ENCODE data around the gene DDX21.
A peak's percentile ranks its signal among the peaks of the same experiment; 100 is the strongest.
"Not testable (repeated sequence)": the region's sequence is repeated elsewhere in the genome, so short reads cannot be mapped to it uniquely, and the experiment has no call there.

The DDX21 gene

DNA sequence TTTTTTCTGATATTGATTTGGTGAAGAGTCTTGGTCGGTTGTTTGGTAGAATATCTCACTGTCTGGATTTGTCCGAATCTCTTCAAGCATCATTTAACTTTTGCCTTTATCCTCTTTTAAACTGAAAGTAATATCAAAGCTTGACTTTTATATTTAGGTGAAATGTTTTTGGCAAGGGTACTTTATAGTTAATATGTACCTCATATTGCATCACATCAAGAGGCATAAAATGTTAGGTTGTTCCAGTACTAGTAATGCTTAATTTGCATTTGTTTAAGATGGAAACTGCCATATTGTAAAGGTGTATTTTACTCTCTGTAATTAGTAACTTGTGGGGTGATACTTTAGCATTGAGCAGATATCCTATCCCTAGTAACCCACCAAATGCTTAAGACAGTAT is 17.1 kb upstream of the DDX21 start:
- H3K4me3 ChIP-seq (ENCODE audit: low read depth, low read length): no peak overlapping the region
- DNase-seq (ENCODE audit: low read depth, low spot score): no peak
- in situ Hi-C loops (cut with HindIII; ENCODE audit: low sequenced_read_pairs): no loop called here
- TF ChIP-seq, protein P1, sequence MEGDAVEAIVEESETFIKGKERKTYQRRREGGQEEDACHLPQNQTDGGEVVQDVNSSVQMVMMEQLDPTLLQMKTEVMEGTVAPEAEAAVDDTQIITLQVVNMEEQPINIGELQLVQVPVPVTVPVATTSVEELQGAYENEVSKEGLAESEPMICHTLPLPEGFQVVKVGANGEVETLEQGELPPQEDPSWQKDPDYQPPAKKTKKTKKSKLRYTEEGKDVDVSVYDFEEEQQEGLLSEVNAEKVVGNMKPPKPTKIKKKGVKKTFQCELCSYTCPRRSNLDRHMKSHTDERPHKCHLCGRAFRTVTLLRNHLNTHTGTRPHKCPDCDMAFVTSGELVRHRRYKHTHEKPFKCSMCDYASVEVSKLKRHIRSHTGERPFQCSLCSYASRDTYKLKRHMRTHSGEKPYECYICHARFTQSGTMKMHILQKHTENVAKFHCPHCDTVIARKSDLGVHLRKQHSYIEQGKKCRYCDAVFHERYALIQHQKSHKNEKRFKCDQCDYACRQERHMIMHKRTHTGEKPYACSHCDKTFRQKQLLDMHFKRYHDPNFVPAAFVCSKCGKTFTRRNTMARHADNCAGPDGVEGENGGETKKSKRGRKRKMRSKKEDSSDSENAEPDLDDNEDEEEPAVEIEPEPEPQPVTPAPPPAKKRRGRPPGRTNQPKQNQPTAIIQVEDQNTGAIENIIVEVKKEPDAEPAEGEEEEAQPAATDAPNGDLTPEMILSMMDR (IDR thresholded peaks at IDR 0.05; ENCODE audit: low read depth, low read length): no peak

- DNase-seq (ENCODE audit: low read depth, low spot score); in situ Hi-C loops (cut with HindIII; ENCODE audit: low sequenced_read_pairs); H3K4me3 ChIP-seq (ENCODE audit: low read depth, low read length): not testable (repeated sequence)
Measured at GRCh38 chr10:68940917-68941316, 15.1 kb upstream of the DDX21 start.

DNA sequence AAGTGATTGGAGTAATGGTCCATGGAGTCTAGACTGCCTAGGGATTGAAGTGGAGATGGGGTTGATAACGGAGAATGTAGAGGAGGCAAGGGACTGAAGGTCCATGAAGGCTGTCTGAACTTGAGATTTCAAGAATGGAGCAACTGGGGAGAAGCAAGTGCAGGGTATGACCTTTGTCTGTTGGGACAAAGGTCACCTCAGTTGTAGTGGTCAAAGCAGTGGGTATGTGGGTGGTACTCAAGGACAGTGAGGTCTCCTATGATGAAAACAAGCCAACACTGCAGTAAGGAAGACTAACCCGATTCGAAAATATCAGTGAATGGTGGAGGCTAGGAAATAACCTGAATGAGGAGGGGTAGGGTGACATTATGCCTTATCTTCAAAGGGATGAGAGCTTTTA is 5.4 kb upstream of the DDX21 start:
- TF ChIP-seq, protein P1 (IDR thresholded peaks at IDR 0.05; ENCODE audit: low read depth, low read length): no peak
- DNase-seq (ENCODE audit: low read depth, low spot score): no peak
- H3K4me3 ChIP-seq (ENCODE audit: low read depth, low read length): no peak overlapping the region
- in situ Hi-C loops (cut with HindIII; ENCODE audit: low sequenced_read_pairs): no loop called here

DNA sequence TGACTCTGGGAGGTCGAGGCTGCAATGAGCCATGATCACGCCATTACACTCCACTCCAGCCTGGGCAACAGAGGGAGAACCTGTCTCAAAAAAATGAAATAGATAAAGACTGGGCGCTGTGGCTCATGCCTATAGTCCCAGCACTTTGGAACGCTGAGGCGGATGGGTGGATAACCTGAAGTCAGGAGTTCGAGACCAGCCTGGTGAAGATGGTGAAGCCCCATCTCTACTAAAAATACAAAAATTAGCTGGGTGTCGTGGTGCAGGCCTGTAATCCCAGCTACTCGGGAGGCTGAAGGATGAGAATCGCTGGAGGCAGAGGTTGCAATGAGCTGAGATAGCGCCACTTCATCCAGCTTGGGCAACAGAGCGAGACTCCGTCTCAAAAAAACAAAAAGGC is 1.1 kb upstream of the DDX21 start:
- in situ Hi-C loops (cut with HindIII; ENCODE audit: low sequenced_read_pairs): no loop called here
- TF ChIP-seq, protein P1 (IDR thresholded peaks at IDR 0.05; ENCODE audit: low read depth, low read length): no peak
- peak overlapping the region; percentile 97 for H3K4me3 ChIP-seq (ENCODE audit: low read depth, low read length)
- DNase-seq (ENCODE audit: low read depth, low spot score): no peak

DNA sequence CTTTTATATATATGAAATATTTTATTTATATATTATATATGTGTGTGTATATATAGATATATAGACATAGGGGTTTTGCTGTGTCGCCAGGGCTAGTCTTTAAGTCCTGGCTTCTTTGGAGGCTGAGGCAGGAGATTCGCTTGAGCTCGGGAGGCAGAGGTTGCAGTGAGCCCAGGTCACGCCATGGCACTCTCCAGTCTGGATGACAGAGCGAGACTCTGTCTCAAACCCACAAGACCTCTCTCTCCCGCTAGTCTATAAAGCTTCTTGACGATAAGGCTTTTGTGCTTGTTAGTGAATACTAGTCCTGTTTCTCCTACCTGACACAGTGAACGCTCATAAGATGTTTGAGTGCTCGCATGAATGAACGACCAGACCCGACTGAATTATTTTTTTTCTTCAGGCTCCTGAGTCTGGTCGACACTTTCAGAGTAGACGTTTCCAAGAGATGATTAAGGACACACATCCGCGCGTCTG is 577 bp upstream of the DDX21 start:
- no peak for DNase-seq (ENCODE audit: low read depth, low spot score)
- peak overlapping the region; percentile 97 for H3K4me3 ChIP-seq (ENCODE audit: low read depth, low read length)
- TF ChIP-seq, protein P1 (IDR thresholded peaks at IDR 0.05; ENCODE audit: low read depth, low read length): no peak
- in situ Hi-C loops (cut with HindIII; ENCODE audit: low sequenced_read_pairs): no loop called here

GRCh38 chr10:68957284-68957615 is 1.3 kb downstream of the DDX21 start:
- no peak for DNase-seq (ENCODE audit: low read depth, low spot score)
- in situ Hi-C loops (cut with HindIII; ENCODE audit: low sequenced_read_pairs): no loop called here
- H3K4me3 ChIP-seq (ENCODE audit: low read depth, low read length): peak overlapping the region; percentile 97
- TF ChIP-seq, protein P1 (IDR thresholded peaks at IDR 0.05; ENCODE audit: low read depth, low read length): no peak

- DNase-seq (ENCODE audit: low read depth, low spot score): peak; percentile 6
- TF ChIP-seq, protein P1 (IDR thresholded peaks at IDR 0.05; ENCODE audit: low read depth, low read length): no peak
- in situ Hi-C loops (cut with HindIII; ENCODE audit: low sequenced_read_pairs): no loop called here
- H3K4me3 ChIP-seq (ENCODE audit: low read depth, low read length): peak overlapping the region; percentile 97
Measured at GRCh38 chr10:68957654-68958053, 1.7 kb downstream of the DDX21 start.
